GM12875 (cell line): ENCODE results near the gene PLEKHG2.

Experiments
- H3K4me3 ChIP-seq: one replicate; pipeline ENCODE4 v1.5.1; 2011; ENCODE audit warnings: low read depth, low read length, control low read depth
- CTCF ChIP-seq: IDR thresholded peaks from 2 replicates; pipeline ENCODE4 v1.5.1; 2011; ENCODE audit warnings: low read depth, mild to moderate bottlenecking, control low read depth, inconsistent platforms, low read length, moderate library complexity, borderline replicate concordance; ENCODE audit not compliant: insufficient read depth

The PLEKHG2 gene

DNA sequence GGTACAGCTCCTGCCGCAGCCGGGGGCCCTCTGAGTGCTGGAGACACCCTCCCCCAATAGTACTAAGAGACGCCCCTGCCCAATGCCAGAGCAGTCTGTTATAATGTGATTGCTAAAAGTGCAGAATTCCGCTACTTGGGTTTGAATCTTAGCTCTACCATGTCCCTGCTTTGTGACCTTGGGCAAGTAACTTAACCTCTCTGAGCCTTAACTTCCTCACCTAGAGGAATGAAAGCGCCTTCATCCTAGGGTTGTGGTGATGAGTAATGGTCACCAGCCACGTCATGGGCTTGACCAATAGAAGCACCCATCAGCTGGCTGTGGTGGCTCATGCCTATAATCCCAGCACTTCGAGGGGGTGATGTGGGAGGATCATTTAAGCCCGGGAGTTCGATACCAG, 6.5 kb downstream of the PLEKHG2 start:
- no peak for TF ChIP-seq CTCF
- H3K4me3 ChIP-seq: no peak overlapping the region

DNA sequence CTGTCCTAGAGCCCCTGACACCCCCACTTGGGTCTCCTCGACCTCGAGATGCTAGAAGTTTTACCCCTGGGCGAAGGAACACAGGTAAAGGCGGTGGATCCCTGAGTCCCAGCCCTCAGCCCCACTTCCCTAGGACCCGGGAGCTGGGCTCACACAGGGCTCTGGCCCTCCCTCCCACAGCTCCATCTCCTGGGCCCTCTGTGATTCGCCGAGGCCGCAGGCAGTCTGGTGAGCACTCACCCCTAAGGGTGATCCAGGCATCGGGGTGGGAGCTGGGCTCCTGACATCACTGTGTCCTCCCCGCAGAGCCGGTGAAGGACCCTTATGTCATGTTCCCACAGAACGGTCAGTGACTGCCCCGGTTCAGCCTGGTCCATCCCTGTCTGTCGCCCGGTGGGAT, 8.3 kb downstream of the PLEKHG2 start:
- no peak overlapping the region for H3K4me3 ChIP-seq
- no peak for TF ChIP-seq CTCF

- H3K4me3 ChIP-seq: no peak overlapping the region
- no peak for TF ChIP-seq CTCF
These were observed 9.6 kb downstream of the PLEKHG2 start for GRCh38 chr19:39422020-39422419.

DNA sequence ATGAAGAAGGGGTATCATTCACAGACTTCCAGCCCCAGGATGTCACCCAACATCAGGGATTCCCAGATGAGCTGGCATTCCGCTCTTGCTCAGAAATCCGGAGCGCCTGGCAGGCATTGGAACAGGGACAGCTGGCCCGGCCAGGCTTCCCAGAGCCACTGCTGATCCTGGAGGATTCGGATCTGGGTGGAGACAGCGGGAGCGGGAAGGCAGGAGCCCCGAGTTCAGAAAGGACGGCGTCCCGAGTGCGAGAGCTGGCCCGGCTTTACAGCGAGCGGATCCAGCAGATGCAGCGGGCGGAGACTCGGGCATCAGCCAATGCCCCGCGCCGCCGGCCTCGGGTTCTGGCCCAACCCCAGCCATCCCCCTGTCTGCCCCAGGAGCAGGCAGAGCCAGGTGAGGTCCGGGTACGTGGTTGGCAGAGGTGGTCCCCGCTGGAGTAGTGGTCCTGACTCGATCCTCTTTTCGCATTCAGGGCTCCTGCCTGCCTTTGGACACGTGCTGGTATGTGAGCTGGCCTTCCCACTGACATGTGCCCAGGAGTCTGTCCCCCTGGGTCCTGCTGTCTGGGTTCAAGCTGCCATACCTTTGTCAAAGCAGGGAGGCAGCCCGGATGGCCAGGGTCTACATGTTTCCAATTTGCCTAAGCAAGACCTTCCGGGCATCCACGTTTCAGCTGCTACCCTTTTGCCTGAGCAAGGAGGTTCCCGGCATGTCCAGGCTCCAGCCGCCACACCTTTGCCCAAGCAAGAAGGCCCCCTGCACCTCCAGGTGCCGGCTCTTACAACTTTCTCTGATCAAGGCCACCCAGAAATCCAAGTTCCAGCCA, 11.0 kb downstream of the PLEKHG2 start:
- H3K4me3 ChIP-seq: no peak overlapping the region
- TF ChIP-seq CTCF: no peak

DNA sequence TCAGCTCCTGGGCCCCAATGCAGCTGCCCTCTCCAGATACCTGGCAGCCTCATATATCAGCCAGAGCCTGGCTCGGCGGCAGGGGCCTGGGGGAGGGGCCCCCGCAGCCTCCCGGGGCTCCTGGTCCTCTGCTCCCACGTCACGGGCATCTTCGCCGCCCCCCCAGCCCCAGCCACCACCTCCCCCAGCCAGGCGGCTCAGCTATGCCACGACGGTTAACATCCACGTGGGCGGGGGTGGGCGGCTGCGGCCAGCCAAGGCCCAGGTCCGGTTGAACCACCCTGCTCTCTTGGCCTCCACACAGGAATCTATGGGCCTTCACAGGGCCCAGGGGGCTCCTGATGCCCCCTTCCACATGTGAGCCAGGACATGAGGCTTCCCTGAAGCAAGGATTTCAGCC, 12.5 kb downstream of the PLEKHG2 start:
- TF ChIP-seq CTCF: no peak
- no peak overlapping the region for H3K4me3 ChIP-seq

DNA sequence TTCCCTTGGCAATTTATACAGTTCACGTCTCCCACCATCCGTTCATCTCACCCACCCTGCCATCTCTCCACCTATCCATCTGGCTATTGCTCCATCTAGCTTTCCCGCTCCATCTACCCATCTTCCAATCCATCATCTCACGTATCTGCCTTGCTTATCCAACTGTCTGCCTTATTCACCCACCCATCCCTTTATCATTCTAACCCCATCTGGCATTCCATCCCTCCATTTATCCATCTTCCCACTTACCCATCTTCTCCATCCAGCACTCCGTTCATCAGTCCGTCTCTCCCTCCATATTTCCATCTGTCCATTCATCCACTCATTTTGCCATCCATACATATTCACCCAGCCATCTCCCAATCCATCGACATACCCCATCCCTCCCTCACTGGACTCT, 13.3 kb downstream of the PLEKHG2 start:
- no peak for TF ChIP-seq CTCF

GRCh38 chr19:39426170-39426569, 13.7 kb downstream of the PLEKHG2 start:
- no peak for TF ChIP-seq CTCF
- H3K4me3 ChIP-seq: no peak overlapping the region

More for the DNA sequence above, 13.3 kb downstream of the PLEKHG2 start:
- no peak overlapping the region for H3K4me3 ChIP-seq
